KG1 (cell line): ENCODE measurements around the gene FGFR2.

Source experiments
- DNase-seq: peaks from one replicate; lab custom pipeline; 2025; lab: John Stamatoyannopoulos, UW

The FGFR2 gene

GRCh38 chr10:121493521-121493920 is 104.7 kb downstream of the FGFR2 start:
- no peak for DNase-seq

GRCh38 chr10:121490871-121491519 is 107.2 kb downstream of the FGFR2 start:
- no peak for DNase-seq

- DNase-seq, result no peak
Observed at GRCh38 chr10:121485436-121486139, 112.7 kb downstream of the FGFR2 start.

DNA sequence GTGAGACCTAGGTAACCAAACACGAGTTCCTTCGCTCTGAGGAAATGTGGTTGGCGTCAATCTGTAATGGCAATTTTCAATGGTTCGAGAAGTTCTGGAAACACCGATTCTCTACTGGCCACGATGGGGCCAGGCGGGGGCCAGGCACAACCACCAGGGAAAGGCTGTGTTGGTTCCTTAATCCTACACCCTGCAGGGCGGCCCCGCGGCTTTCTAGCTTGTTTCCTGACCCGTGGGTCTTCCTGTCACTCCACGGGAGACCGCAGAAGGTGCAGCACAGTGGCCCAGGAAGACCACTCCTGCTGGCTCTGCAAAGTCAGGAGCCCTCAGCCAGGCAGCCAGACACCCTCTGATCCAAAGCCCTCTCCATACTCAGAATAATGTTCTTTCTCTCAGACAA is 113.4 kb downstream of the FGFR2 start:
- DNase-seq, result no peak

DNA sequence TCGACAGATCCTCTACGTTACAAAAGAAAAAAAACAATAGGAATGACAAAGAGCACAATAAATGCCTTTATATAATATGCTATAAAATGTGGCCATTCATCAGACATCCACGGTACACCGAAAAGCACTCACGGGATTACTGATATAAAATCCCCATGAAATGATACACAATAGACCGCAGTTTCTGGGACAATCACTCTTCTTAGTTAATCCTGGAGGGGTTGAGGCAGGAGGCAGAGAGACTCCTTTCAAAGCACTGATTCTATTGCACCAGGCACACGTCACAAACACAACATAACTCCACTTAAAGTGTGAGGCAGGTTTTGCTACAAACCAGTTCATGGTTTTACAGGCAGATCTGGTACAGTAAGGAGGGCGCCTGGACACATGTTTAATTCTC is 113.8 kb downstream of the FGFR2 start:
- DNase-seq, result no peak

- no peak for DNase-seq
Observed at GRCh38 chr10:121481180-121481579, 117.1 kb downstream of the FGFR2 start.

GRCh38 chr10:121478556-121478955 is 119.7 kb downstream of the FGFR2 start:
- DNase-seq, result no peak

DNA sequence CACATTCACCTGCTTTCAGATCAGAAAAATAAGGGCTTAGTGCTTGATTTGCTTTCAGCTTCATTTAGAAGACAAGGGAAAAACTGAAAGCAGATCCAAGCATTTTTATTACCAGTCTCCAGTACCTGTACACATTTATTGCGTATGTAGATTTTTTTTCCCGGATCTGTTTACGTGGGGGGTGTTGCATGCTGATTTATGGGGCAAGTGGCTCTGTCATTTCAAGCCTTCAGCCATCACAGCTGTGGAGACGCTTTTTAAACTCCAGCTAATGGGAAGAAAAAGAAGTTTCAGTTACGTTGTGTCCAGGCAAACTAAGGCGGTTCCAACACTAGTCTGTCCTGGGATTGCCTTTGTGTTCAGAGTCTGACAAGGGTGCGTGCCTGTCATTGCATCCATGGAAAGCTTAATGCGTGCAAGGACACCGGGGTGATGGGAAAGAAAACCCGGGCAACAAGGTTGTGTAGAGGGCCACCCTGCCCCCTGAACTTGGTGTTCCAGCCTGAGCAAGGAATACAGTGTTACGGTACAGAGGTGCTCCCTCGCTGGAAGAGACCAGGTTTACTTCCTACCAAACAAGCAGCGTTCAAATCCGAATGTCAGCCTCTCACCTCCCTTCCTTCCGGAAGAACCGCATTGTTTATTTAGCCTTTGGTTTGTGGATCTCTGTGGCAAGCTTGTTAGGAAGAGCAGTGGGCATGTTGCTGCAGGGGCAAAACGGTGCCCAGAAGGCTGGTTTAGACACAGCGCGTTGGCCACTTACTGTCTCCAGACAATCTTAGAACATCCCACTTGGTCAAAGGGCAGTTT is 128.2 kb downstream of the FGFR2 start:
- no peak for DNase-seq

- no peak for DNase-seq
Observed at GRCh38 chr10:121468726-121469125, 129.5 kb downstream of the FGFR2 start.

DNA sequence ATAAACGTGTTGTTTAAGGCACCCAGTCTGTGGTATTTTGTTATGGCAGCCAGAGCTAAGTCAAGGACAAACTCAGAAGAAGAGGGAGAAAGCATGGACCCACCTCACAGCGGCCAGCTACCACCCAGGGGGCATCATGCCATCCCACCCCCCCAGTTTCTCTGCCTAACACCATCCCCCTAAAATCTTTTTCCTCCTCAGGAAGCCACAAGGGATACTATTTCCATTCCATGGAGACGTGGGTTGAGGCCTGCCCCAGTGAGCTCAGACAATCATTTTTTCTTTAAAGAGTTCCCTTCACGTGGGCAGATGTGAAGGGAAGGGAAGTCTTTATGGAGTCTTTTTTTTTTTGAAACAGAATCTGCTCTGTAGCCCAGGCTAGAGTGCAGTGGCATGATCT is 131.8 kb downstream of the FGFR2 start:
- DNase-seq, result no peak

- DNase-seq, result no peak
Observed at GRCh38 chr10:121465215-121465614, 133.0 kb downstream of the FGFR2 start.

- no peak for DNase-seq
Observed at GRCh38 chr10:121464517-121464916, 133.7 kb downstream of the FGFR2 start.

GRCh38 chr10:121462955-121463354 is 135.3 kb downstream of the FGFR2 start:
- no peak for DNase-seq

DNA sequence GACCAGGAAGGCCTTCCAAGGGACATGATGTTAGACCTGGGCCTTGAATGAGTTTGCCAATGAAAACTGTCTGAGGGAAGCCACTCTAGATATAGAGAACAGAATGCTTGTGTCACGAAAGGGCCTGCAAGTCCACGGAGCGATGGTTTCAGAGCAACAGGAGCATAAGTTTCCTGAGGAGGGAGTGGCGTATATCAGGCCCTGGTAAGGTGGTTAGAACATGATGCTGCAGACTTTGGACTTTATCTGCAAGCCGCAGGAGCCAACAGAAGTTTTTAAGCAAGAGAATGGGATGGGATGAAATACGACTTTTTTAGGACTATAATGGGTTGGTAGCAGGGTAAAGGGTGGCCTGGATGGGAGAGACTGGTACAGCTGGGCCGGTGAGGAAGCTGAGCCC is 136.0 kb downstream of the FGFR2 start:
- DNase-seq, result no peak

DNA sequence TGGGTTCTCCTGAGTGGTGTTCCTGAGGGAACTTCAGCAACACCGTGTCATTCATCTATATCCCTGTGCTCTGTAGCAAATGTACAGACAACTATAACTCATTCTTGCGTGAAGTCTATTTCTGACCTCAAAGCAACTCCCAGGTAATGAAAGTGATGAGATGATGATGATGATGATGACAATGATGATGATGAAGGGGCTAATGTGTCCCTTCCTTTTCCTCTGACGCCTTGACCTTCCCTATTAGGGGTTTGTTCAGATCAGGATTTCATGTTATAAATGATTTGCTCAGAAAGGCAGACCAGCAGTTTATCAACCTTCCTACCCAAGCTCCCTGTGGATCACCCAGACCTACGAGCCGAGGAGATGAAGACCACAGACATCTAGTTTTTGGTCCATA is 136.9 kb downstream of the FGFR2 start:
- no peak for DNase-seq

DNA sequence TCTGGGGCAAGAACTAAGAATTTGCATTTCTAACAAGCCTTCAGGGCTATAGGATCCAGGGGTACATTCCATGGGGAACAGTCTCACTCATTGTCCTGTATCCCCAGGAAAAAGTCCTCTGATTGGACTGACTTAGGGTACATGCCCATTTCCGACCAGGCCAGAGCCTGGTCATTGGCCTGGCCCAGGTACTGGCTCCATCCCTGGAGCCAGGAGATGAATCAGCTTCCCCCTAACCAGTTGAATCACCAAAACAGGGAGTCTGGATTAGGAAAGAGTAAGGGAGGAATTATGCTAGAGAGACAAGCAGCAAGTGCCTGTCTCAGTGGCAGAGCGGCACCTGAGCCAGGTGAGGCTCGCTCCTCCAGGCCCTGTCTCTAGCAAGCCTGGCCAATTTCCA is 137.5 kb downstream of the FGFR2 start:
- DNase-seq, result no peak

DNA sequence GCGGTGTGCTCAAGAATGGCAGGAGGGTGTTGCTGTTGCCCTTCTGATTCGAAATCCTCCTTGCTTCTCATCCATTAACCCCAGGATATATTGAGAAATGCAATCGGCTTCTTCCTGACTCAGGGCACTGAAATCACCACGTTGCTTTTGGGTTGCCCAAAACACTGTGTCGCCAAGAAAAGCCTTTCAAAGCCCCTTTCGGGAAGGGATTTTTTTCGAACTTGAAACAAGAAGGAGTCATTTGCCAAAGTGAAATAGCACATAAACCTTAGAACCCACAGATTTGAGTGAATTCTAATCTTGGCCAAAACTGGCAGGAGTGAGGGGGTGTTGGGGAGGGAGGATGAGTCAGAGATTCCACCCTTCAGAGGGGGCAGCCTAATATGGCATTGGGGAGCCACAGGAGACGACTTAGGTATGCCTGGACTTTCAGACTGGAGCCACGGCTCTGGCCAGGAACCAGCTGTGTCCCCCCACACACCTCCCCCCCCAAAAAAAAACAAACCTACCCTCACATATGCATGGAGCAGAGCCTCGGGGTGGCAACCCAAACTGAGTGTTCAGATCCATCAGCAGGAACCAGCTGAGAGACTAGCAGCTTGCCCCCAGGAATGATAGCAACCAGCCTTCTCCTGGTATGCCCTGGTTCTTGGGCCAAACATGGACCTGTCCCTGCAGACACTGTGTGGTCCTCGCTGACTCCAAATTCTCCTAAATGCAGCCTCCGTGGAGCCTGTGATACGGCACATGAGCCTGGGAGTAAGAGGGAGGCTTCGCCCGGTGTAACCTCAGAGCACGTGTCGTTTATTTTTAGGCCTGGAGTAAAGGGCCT is 138.4 kb downstream of the FGFR2 start:
- DNase-seq, result no peak

GRCh38 chr10:121459279-121459621 is 139.0 kb downstream of the FGFR2 start:
- no peak for DNase-seq

GRCh38 chr10:121457729-121458128 is 140.5 kb downstream of the FGFR2 start:
- no peak for DNase-seq

DNA sequence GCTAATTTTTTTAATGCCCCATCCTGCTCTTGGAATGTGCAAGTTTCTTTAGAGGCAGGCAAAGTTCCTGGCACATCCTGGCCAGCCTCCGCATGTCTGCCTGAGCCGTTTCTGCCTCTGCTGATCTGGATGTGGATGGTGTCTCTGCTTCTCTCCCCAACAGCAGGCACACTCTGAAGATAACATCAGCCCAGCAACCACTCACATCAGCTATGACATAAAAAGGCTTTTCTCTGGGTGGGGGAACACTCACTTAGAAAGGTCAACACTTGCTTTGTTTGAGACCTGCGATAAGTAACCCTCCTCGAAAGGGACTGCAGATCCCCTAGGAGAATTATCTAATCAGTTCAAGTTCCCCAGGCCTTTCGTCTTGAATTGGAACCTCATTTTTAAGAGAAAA is 142.9 kb downstream of the FGFR2 start:
- no peak for DNase-seq

- DNase-seq, result no peak
Observed at GRCh38 chr10:121454781-121455180, 143.5 kb downstream of the FGFR2 start.

DNA sequence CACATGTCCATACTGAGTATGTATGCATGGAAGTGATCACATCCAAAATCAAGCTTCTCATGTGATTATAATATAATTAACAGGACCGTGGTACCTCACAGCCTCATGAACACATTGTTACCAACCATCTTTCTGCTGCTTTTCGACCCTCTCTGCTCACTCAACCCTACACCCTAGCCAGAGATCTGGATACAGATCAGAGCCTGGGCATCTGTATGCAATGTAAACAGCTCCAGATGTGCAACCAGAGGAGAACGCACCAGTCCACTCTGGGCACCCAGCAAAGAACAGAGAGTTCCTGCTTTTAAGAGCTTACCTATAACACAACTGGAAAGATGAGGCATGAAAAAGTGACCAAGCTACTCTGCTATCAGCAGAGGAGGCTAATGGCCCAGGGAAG is 145.1 kb downstream of the FGFR2 start:
- DNase-seq, result no peak
